ENCODE results near the gene ZNF763.
A peak's percentile ranks its signal among the peaks of the same experiment; 100 is the strongest.
"Not testable (repeated sequence)": the region's sequence is repeated elsewhere in the genome, so short reads cannot be mapped to it uniquely, and the experiment has no call there.

ZNF763 gene

DNA sequence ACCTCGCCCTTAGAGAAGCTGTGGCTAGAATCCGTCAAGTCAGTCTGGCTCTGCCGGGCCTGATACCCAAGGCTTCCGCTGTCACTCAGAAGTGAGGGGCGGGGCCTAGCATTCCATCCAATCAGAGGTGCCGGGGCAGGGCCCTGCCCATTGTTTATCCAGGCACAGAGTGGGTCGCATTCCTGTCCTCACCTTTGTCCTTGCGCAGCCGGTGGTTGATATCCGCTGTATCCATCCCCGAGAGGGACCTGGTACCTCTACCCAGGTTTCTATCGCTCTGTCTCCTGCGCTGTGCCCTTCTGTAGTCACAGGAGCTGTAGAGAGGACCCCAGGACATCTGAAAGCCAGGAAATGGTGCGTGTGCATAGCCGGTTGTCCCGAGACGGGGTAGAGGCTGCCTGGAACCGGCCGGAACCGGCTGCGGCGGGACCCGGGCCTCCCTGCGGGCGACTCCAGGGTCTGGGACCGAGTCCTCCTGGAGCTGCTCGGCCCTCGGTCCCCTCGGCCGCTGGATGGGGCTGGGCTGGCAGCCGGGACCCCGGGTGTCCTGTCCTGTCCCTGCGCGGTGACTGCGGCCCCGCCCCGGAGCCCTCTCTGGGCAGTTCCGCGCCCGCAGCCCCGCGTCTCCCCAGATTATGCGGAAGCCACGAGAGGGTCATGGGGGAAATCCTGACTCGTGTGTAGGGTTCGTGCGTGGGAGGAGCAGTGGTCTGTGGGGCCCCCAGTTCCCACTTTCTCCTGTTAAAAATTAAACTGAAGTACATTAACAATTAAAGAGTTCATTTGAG lies at the start of gene ZNF763:
TSS of gene ZNF763 (plus strand) at position 183 of the 788 bp plus-strand sequence. CDS start at position 352, 169 bp downstream.
- H3K27ac ChIP-seq (ENCODE audit: low read depth, low read length) = peak within 1 kb of the TSS; percentile 88
- peaks cover 5% of the 10 kb centered on the region for H3K4me1 ChIP-seq (ENCODE audit: control insufficient read depth, insufficient read depth, low read length)
- peak within 1 kb of the TSS; percentile 89 for H3K4me3 ChIP-seq (ENCODE audit: low read length)
- H3K9ac ChIP-seq (ENCODE audit: low read length) = peak within 1 kb of the TSS; percentile 66
- H3K36me3 ChIP-seq (ENCODE audit: control insufficient read depth, insufficient read depth, low read length) = no peaks in the 10 kb centered on the region
- H3K27me3 ChIP-seq (ENCODE audit: control insufficient read depth, insufficient read depth, low read length) = no peaks in the 10 kb centered on the region

- Histone ChIP-seq H3K9ac (ENCODE audit: low read length) (no peak overlapping the region), H3K27ac (ENCODE audit: low read depth, low read length) (no peak overlapping the region), H3K4me3 (ENCODE audit: low read length) (no peak overlapping the region), H3K36me3 (ENCODE audit: control insufficient read depth, insufficient read depth, low read length) (no peaks in the 10 kb centered on the region), H3K4me1 (ENCODE audit: control insufficient read depth, insufficient read depth, low read length) (no peaks in the 10 kb centered on the region), H3K27me3 (ENCODE audit: control insufficient read depth, insufficient read depth, low read length) (no peaks in the 10 kb centered on the region)
These were observed 42.9 kb upstream of the ZNF763 start for GRCh38 chr19:11921852-11922495.

DNA sequence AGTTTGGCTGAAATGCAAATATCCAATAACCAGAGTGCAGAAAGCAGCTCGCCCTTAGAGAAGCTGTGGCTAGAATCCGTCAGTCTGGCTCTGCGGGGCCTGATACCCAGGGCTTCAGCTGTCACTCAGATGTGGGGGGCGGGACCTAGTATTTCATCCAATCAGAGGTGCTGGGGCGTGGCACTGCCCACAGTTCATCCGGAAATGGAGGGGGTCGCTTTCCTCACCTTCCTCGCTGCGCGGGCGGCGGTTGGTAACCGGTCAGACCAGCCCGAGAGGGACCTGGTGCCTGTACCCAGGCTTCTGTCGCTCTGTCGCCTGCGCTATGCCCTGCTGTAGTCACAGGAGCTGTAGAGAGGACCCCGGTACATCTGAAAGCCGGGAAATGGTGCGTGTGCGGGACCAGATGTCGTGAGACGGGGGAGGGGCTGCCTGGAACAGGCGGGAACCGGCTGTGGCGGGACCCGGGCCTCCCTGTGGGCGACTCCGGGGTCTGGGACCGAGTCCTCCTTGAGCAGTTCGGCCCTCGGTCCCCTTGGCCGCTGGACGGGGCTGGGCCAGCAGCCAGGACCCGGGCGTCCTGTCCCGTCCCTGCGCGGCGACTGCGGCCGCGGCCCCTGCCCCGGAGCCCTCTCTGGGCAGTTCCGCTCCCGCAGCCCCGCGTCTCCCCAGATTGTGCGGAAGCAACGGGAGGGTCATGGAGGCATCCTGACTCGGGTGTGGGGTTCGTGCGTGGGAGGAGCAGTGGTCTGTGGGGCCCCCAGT lies 39.8 kb upstream of the ZNF763 start, which contains the start of gene ZNF700:
TSS of gene ZNF700 (plus strand) at position 222 of the 765 bp plus-strand sequence. CDS start at position 326, 104 bp downstream.
- Histone ChIP-seq H3K4me3 (ENCODE audit: low read length) (peak within 1 kb of the TSS; percentile 89), H3K27me3 (ENCODE audit: control insufficient read depth, insufficient read depth, low read length) (no peaks in the 10 kb centered on the region), H3K36me3 (ENCODE audit: control insufficient read depth, insufficient read depth, low read length) (no peaks in the 10 kb centered on the region), H3K4me1 (ENCODE audit: control insufficient read depth, insufficient read depth, low read length) (no peaks in the 10 kb centered on the region), H3K9ac (ENCODE audit: low read length) (peak within 1 kb of the TSS; percentile 89), H3K27ac (ENCODE audit: low read depth, low read length) (peak within 1 kb of the TSS; percentile 92)

- Histone ChIP-seq H3K9ac (ENCODE audit: low read length) (peak overlapping the region; percentile 89), H3K4me3 (ENCODE audit: low read length) (peak overlapping the region; percentile 89), H3K27ac (ENCODE audit: low read depth, low read length) (peak overlapping the region; percentile 92)
- not testable (repeated sequence) for H3K36me3 ChIP-seq (ENCODE audit: control insufficient read depth, insufficient read depth, low read length); H3K27me3 ChIP-seq (ENCODE audit: control insufficient read depth, insufficient read depth, low read length); H3K4me1 ChIP-seq (ENCODE audit: control insufficient read depth, insufficient read depth, low read length)
These were observed 39.1 kb upstream of the ZNF763 start for GRCh38 chr19:11925651-11926187.

GRCh38 chr19:11927227-11927626 lies 37.6 kb upstream of the ZNF763 start:
- no peak overlapping the region for H3K9ac ChIP-seq (ENCODE audit: low read length)
- no peaks in the 10 kb centered on the region for H3K27me3 ChIP-seq (ENCODE audit: control insufficient read depth, insufficient read depth, low read length)
- no peaks in the 10 kb centered on the region for H3K36me3 ChIP-seq (ENCODE audit: control insufficient read depth, insufficient read depth, low read length)
- H3K27ac ChIP-seq (ENCODE audit: low read depth, low read length) = no peak overlapping the region
- H3K4me1 ChIP-seq (ENCODE audit: control insufficient read depth, insufficient read depth, low read length) = no peaks in the 10 kb centered on the region
- no peak overlapping the region for H3K4me3 ChIP-seq (ENCODE audit: low read length)

GRCh38 chr19:11931051-11931450 lies 33.8 kb upstream of the ZNF763 start:
- Histone ChIP-seq H3K36me3 (ENCODE audit: control insufficient read depth, insufficient read depth, low read length) (no peaks in the 10 kb centered on the region), H3K9ac (ENCODE audit: low read length) (no peak overlapping the region), H3K27ac (ENCODE audit: low read depth, low read length) (no peak overlapping the region), H3K4me1 (ENCODE audit: control insufficient read depth, insufficient read depth, low read length) (no peaks in the 10 kb centered on the region), H3K4me3 (ENCODE audit: low read length) (no peak overlapping the region), H3K27me3 (ENCODE audit: control insufficient read depth, insufficient read depth, low read length) (no peaks in the 10 kb centered on the region)

DNA sequence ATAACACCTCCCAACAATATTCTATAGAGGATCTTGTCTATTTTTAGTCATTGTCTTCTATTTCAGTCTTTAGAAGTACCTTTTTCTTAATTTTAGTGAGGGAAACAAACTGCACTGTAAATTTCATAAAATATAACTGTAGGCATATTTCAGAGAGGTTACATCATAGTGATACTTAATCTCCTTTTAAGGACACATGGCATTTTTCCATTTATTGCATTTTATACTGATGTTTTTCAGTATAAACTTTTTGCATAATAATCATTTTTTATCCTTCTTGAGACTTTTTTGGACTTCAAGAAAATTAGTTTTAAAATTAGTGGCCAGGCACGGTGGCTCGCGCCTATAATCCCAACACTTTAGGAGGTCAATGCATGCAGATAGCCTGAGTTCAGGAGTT lies 33.3 kb upstream of the ZNF763 start:
- no peak overlapping the region for H3K4me3 ChIP-seq (ENCODE audit: low read length)
- H3K27me3 ChIP-seq (ENCODE audit: control insufficient read depth, insufficient read depth, low read length) = no peaks in the 10 kb centered on the region
- no peaks in the 10 kb centered on the region for H3K36me3 ChIP-seq (ENCODE audit: control insufficient read depth, insufficient read depth, low read length)
- no peaks in the 10 kb centered on the region for H3K4me1 ChIP-seq (ENCODE audit: control insufficient read depth, insufficient read depth, low read length)
- H3K9ac ChIP-seq (ENCODE audit: low read length) = no peak overlapping the region
- no peak overlapping the region for H3K27ac ChIP-seq (ENCODE audit: low read depth, low read length)

DNA sequence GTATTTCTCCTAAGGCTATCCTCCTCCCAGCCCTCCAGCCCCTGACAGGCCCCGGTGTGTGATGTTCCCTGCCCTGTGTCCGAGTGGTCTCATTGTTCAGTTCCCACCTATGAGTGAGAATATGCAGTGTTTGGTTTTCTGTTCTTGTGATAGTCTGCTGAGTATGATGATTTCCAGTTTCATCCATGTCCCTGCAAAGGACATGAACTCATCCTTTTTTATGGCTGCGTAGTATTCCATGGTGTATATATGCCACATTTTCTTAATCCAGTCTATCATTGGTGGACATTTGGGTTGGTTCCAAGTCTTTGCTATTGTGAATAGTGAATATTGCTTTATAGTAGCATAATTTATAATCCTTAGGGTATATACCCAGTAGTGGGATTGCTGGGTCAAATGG lies 29.0 kb upstream of the ZNF763 start:
- not testable (repeated sequence) for H3K36me3 ChIP-seq (ENCODE audit: control insufficient read depth, insufficient read depth, low read length); H3K9ac ChIP-seq (ENCODE audit: low read length); H3K4me1 ChIP-seq (ENCODE audit: control insufficient read depth, insufficient read depth, low read length); H3K27ac ChIP-seq (ENCODE audit: low read depth, low read length); H3K27me3 ChIP-seq (ENCODE audit: control insufficient read depth, insufficient read depth, low read length); H3K4me3 ChIP-seq (ENCODE audit: low read length)

DNA sequence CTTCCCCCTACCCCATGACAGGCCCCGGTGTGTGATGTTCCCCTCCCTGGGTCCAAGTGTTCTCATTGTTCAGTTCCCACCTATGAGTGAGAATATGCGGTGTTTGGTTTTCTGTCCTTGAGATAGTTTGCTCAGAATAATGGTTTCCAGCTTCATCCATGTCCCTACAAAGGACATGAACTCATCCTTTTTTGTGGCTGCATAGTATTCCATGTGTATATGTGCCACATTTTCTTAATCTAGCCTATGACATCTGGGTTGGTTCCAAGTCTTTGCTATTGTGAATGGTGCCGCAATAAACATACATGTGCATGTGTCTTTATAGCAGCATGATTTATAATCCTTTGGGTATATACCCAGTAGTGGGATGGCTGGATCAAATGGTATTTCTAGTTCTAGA lies 26.5 kb upstream of the ZNF763 start:
- not testable (repeated sequence) for H3K4me1 ChIP-seq (ENCODE audit: control insufficient read depth, insufficient read depth, low read length); H3K9ac ChIP-seq (ENCODE audit: low read length); H3K36me3 ChIP-seq (ENCODE audit: control insufficient read depth, insufficient read depth, low read length); H3K4me3 ChIP-seq (ENCODE audit: low read length); H3K27ac ChIP-seq (ENCODE audit: low read depth, low read length); H3K27me3 ChIP-seq (ENCODE audit: control insufficient read depth, insufficient read depth, low read length)

DNA sequence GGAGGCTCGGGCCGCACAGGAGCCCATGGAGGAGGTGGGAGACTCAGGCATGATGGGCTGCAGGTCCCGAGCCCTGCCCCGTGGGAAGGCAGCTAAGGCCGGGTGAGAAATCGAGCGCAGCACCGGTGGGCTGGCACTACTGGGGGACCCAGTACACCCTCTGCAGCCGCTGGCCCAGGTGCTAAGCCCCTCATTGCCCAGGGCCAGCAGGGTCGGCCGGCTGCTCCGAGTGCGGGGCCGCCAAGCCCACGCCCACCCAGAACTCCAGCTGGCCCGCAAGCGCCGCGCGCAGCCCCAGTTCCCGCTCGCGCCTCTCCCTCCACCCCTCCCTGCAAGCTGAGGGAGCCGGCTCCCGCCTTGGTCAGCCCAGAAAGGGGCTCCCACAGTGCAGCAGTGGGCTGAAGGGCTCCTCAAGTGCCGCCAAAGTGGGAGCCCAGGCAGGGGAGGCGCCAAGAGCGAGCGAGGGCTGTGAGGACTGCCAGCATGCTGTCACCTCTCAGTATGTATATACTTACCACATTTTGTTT lies 23.4 kb upstream of the ZNF763 start:
- not testable (repeated sequence) for H3K27ac ChIP-seq (ENCODE audit: low read depth, low read length); H3K4me3 ChIP-seq (ENCODE audit: low read length); H3K27me3 ChIP-seq (ENCODE audit: control insufficient read depth, insufficient read depth, low read length); H3K9ac ChIP-seq (ENCODE audit: low read length); H3K4me1 ChIP-seq (ENCODE audit: control insufficient read depth, insufficient read depth, low read length)
- peaks cover 17% of the 10 kb centered on the region for H3K36me3 ChIP-seq (ENCODE audit: control insufficient read depth, insufficient read depth, low read length)

DNA sequence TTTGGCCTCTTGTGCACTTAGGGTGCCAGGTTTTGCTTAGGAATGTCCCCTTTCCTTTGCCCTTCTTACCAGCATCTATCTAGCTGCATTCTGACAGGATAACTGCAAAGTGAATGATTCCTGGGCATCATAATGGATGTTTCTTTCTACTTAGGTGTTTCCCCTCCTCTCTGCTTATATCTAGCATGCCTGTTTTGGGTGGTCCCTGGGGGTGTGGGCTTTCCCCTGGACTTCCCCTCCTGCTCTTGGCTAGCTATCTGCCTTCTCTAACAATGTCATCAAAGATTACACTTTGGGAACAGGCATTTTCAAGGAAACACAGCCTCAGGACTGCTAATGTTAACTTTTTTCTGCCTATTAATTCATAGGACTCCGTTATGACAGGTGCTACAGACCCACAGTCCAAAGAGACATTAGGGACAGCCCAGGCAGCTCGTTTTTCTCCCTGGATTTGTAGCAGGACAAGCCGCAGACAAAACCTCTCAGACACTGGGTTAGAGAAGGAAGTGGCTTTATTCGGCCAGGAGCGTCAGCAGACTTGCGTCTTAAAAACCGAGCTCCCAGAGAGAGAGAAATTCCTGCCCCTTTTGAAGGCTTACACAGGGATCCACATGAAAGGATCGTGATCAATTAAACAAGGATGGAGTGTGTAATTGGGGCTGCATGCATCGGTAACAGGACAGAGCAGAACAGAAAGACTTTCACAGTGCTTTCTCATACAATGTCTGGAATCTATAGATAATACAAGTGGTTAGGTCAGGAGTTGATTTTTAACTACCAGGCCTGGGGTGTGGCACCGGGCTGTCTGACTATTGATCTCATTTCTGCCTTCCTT lies 22.6 kb upstream of the ZNF763 start:
- H3K27me3 ChIP-seq (ENCODE audit: control insufficient read depth, insufficient read depth, low read length) = no peaks in the 10 kb centered on the region

More for the DNA sequence above, 22.6 kb upstream of the ZNF763 start:
- Histone ChIP-seq H3K4me1 (ENCODE audit: control insufficient read depth, insufficient read depth, low read length) (no peaks in the 10 kb centered on the region), H3K9ac (ENCODE audit: low read length) (no peak overlapping the region), H3K36me3 (ENCODE audit: control insufficient read depth, insufficient read depth, low read length) (peaks cover 21% of the 10 kb centered on the region), H3K27ac (ENCODE audit: low read depth, low read length) (no peak overlapping the region), H3K4me3 (ENCODE audit: low read length) (no peak overlapping the region)
